K562 (cell line): ENCODE measurements around the gene USP48. TPM values are rescaled to one million over a fixed set of nuclear protein-coding genes. Genes with fewer than 3 reads are reported as not detected.
A peak's percentile ranks its signal among the peaks of the same experiment; 100 is the strongest.

Source experiments
- ARID2 ChIP-seq: fragments of 450-650 bp; IDR thresholded peaks from 2 replicates; pipeline ENCODE4 v1.6.1; 2017; ENCODE audit warnings: antibody characterized with exemption, mild to moderate bottlenecking
- BRF1 ChIP-seq: IDR thresholded peaks from 3 replicates; pipeline ENCODE4 v1.6.1; 2011; ENCODE audit warnings: borderline replicate concordance, mild to moderate bottlenecking; ENCODE audit not compliant: insufficient read length; ENCODE audit errors: extremely low read depth
- ETV1 ChIP-seq: fragments of 450-650 bp; conservative IDR thresholded peaks from 2 replicates; pipeline ENCODE4 v1.6.1; 2016; ENCODE audit warnings: missing genetic modification characterization, control low read depth, low read depth, missing compliant biosample characterization
- FOXK2 ChIP-seq, 2 experiments: fragments of 450-650 bp; IDR thresholded peaks in 1 of 2; conservative IDR thresholded peaks in 1 of 2; 2 replicates each; pipeline ENCODE4 v1.6.1; 2016; ENCODE audit warnings: low read depth in 2 of 2, mild to moderate bottlenecking in 1 of 2
- HDAC3 ChIP-seq: fragments of 450-650 bp; IDR thresholded peaks from 2 replicates; pipeline ENCODE4 v1.6.1; 2018; ENCODE audit warnings: borderline replicate concordance, mild to moderate bottlenecking, moderate library complexity; ENCODE audit not compliant: partially characterized antibody
- MEF2D ChIP-seq: conservative IDR thresholded peaks from 2 replicates; pipeline ENCODE4 v1.6.1; 2016; ENCODE audit warnings: low read depth, missing genetic modification characterization, missing compliant biosample characterization
- NFATC3 ChIP-seq: fragments of 450-650 bp; IDR thresholded peaks from 2 replicates; pipeline ENCODE4 v1.6.1; 2017; ENCODE audit warnings: mild to moderate bottlenecking
- NFIC ChIP-seq: fragments of 450-650 bp; IDR thresholded peaks from 2 replicates; pipeline ENCODE4 v1.6.1; 2017; ENCODE audit warnings: mild to moderate bottlenecking, inconsistent platforms
- NR2C2 ChIP-seq, 2 experiments: fragments of 200-800 bp in 1 of 2; sonication (Bioruptor generic) in 1 of 2; sonication (generic) in 1 of 2; formaldehyde crosslinking in 1 of 2; IDR thresholded peaks; 2 replicates each; pipeline versions ENCODE4 v1.6.1 to v1.8.0; 2016 to 2022; ENCODE audit warnings: mild to moderate bottlenecking in 1 of 2, missing compliant biosample characterization in 1 of 2, missing genetic modification characterization in 1 of 2, missing genetic modification reagents in 1 of 2
- POLR2B ChIP-seq: fragments of 450-650 bp; IDR thresholded peaks from 2 replicates; pipeline ENCODE4 v1.6.1; 2018; ENCODE audit warnings: low read depth; ENCODE audit not compliant: partially characterized antibody
- PURB ChIP-seq: sonication (generic); formaldehyde crosslinking; IDR thresholded peaks from 2 replicates; pipeline ENCODE4 v1.9.0; 2021; ENCODE audit warnings: low read depth, mild to moderate bottlenecking, missing genetic modification reagents
- SRSF3 ChIP-seq: fragments of 200-400 bp; formaldehyde crosslinking; IDR thresholded peaks from 2 replicates; pipeline ENCODE4 v1.6.1; 2016; ENCODE audit warnings: mild to moderate bottlenecking, low read length, moderate library complexity; ENCODE audit not compliant: insufficient read depth
- ZFP30 ChIP-seq: fragments of 250-450 bp; sonication (Bioruptor Pico); IDR thresholded peaks from 2 replicates; pipeline ENCODE4 v1.8.0; 2022; ENCODE audit warnings: moderate library complexity, mild to moderate bottlenecking, inconsistent platforms, borderline replicate concordance
- ZNF121 ChIP-seq: sonication (generic); formaldehyde crosslinking; conservative IDR thresholded peaks from 2 replicates; pipeline ENCODE4 v1.8.0; 2022; ENCODE audit warnings: missing genetic modification reagents
- ZNF239 ChIP-seq: fragments of 250-450 bp; sonication (Bioruptor Pico); IDR thresholded peaks from 2 replicates; pipeline ENCODE4 v1.4.0; 2020; ENCODE audit warnings: mild to moderate bottlenecking
- ZNF311 ChIP-seq: fragments of 250-450 bp; sonication (Bioruptor Pico); IDR thresholded peaks from 2 replicates; pipeline ENCODE4 v1.4.0; 2020; ENCODE audit warnings: mild to moderate bottlenecking, moderate library complexity
- ZNF324 ChIP-seq: fragments of 250-450 bp; sonication (Bioruptor Pico); IDR thresholded peaks from 2 replicates; pipeline ENCODE4 v1.4.0; 2020; ENCODE audit warnings: mild to moderate bottlenecking
- ZNF76 ChIP-seq: fragments of 250-450 bp; sonication (Bioruptor Pico); IDR thresholded peaks from 2 replicates; pipeline ENCODE4 v1.4.0; 2020; ENCODE audit warnings: mild to moderate bottlenecking, moderate library complexity, borderline replicate concordance
- polyA plus RNA-seq, 8 experiments: library from polyadenylated mRNA; depleted of rRNA in 4 of 8; stranded (reverse) in 5 of 8; unstranded in 3 of 8; fragments of >200 nt; fragmentation: Nextera tagmentation in 2 of 8; fragmentation: Illumina TruSeq in 1 of 8; extraction: Ambion mirVana in 2 of 8; extraction: Trizol in 1 of 8; gene quantifications; 2 replicates each; pipeline versions ENCODE4 v1.2.1 to v1.2.3, GENCODE V29; 2011 to 2014; ENCODE audit warnings: inconsistent platforms in 1 of 8, missing spikeins in 1 of 8
- total RNA-seq, 7 experiments: library from RNA; depleted of rRNA in 6 of 7; stranded (reverse); fragments of >200 nt in 6 of 7; fragmentation: Illumina TruSeq in 2 of 7; extraction: Trizol in 2 of 7; gene quantifications; 2 replicates each; pipeline versions ENCODE4 v1.2.1 to v1.2.3, GENCODE V29; 2011 to 2021; ENCODE audit warnings: low replicate concordance in 1 of 7
- TF ChIP-seq, protein P1 (sequence below): fragments of 250-450 bp; sonication (Bioruptor Pico); IDR thresholded peaks from 2 replicates; pipeline ENCODE4 v1.8.0; 2022; ENCODE audit warnings: moderate library complexity, mild to moderate bottlenecking, inconsistent platforms
- TF ChIP-seq, protein P2 (sequence below): fragments of 450-650 bp; IDR thresholded peaks from 2 replicates; pipeline ENCODE4 v1.6.1; 2018; ENCODE audit not compliant: partially characterized antibody
- TF ChIP-seq, protein P3 (sequence below): fragments of 250-450 bp; sonication (Bioruptor Pico); IDR thresholded peaks from 2 replicates; pipeline ENCODE4 v1.8.0; 2022; ENCODE audit warnings: moderate library complexity, mild to moderate bottlenecking, inconsistent platforms

USP48 gene
- total and polyA plus RNA-seq, 9 of the 15 experiments (the other 6 are each of a cell fraction or from before 2014, with no cell fraction given): 23.3 to 123 (median 106) TPM

DNA sequence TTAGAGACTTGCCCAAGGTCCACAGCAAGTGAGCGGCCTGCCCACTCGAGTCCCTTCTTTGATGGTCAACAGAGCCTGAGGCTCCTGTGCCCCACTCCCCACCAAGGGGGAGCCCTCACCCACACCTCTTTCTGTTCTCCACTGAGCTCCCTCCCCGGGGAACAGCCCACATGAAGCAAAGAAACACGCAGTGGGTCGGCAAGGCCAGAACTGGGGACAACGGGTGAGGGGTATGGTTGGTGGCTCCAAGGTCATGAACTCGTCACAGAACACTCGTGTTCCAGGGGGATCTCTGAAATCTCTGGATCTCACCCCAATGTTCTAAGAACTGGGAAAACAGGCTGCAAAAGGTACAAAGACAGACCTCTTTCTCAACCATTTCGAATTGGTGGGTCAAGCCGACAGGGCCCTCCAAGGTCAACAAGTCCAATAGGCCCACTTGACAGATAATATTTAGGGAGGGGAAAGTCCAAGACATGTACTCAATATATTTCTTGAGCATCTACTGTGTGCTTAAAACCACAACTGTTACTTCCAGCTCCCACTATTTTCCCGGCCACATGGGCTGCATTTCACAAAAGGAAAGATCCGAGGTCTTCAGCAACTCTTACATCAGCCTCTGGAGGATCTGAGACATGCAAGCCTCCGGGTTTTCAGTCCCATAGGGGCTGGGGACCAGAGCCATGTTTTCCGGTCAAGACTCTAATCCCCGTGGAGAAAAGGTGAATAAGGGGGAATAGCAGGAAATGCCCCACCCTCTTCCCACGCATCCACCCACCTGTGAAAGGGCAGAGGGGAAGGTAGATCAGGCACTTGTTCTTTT lies 112.7 kb downstream of the USP48 start (continued):
- peak; percentile 1; the same call in 1 of the 2 replicates for TF ChIP-seq ETV1
- peak; percentile 2 for TF ChIP-seq POLR2B
- TF ChIP-seq ZNF324: no peak
- no peak for TF ChIP-seq MEF2D (tag)
- TF ChIP-seq, protein P1, sequence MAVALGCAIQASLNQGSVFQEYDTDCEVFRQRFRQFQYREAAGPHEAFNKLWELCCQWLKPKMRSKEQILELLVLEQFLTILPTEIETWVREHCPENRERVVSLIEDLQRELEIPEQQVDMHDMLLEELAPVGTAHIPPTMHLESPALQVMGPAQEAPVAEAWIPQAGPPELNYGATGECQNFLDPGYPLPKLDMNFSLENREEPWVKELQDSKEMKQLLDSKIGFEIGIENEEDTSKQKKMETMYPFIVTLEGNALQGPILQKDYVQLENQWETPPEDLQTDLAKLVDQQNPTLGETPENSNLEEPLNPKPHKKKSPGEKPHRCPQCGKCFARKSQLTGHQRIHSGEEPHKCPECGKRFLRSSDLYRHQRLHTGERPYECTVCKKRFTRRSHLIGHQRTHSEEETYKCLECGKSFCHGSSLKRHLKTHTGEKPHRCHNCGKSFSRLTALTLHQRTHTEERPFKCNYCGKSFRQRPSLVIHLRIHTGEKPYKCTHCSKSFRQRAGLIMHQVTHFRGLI (CRISPR knock-in tag): no peak
- no peak for TF ChIP-seq ZNF239 (CRISPR knock-in tag)
- TF ChIP-seq NFIC: no peak
- no peak for TF ChIP-seq SRSF3
- peak; percentile 31; the same call in 1 of the 2 replicates for TF ChIP-seq NFATC3
- TF ChIP-seq ZNF121 (CRISPR knock-in tag): no peak
- TF ChIP-seq, protein P2, sequence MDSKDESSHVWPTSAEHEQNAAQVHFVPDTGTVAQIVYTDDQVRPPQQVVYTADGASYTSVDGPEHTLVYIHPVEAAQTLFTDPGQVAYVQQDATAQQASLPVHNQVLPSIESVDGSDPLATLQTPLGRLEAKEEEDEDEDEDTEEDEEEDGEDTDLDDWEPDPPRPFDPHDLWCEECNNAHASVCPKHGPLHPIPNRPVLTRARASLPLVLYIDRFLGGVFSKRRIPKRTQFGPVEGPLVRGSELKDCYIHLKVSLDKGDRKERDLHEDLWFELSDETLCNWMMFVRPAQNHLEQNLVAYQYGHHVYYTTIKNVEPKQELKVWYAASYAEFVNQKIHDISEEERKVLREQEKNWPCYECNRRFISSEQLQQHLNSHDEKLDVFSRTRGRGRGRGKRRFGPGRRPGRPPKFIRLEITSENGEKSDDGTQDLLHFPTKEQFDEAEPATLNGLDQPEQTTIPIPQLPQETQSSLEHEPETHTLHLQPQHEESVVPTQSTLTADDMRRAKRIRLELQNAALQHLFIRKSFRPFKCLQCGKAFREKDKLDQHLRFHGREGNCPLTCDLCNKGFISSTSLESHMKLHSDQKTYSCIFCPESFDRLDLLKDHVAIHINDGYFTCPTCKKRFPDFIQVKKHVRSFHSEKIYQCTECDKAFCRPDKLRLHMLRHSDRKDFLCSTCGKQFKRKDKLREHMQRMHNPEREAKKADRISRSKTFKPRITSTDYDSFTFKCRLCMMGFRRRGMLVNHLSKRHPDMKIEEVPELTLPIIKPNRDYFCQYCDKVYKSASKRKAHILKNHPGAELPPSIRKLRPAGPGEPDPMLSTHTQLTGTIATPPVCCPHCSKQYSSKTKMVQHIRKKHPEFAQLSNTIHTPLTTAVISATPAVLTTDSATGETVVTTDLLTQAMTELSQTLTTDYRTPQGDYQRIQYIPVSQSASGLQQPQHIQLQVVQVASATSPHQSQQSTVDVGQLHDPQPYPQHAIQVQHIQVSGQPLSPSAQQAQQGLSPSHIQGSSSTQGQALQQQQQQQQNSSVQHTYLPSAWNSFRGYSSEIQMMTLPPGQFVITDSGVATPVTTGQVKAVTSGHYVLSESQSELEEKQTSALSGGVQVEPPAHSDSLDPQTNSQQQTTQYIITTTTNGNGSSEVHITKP: peak; percentile 4
- TF ChIP-seq ARID2: 0 out of 2 replicates have a peak, but pooled peaks have one; percentile 2
- no peak for TF ChIP-seq ZFP30 (CRISPR knock-in tag)
- TF ChIP-seq HDAC3: no peak
- TF ChIP-seq ZNF76: no peak
- TF ChIP-seq, protein P3, sequence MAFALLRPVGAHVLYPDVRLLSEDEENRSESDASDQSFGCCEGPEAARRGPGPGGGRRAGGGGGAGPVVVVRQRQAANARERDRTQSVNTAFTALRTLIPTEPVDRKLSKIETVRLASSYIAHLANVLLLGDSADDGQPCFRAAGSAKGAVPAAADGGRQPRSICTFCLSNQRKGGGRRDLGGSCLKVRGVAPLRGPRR (CRISPR knock-in tag): no peak
- no peak for TF ChIP-seq ZNF311
- TF ChIP-seq FOXK2 (conservative IDR thresholded peaks at IDR 0.05 in 1 of 2, IDR thresholded peaks at IDR 0.05 in 1 of 2; ENCODE audit: low read depth in 2 of 2): peak in 1 of 2 experiments; percentile 30; a peak in 1 of 4 replicates
- TF ChIP-seq NR2C2 (CRISPR knock-in tag; IDR thresholded peaks at IDR 0.05): peak; percentile 54; the same call in 1 of the 2 replicates
- peak; percentile 58 for TF ChIP-seq NR2C2 (tag; IDR thresholded peaks at IDR 0.05)
- TF ChIP-seq PURB (CRISPR knock-in tag): no peak
- TF ChIP-seq BRF1: no peak
